GM10847 (cell line): Measurements from ENCODE around the gene SYT8.

ENCODE experiments used
- POLR2A ChIP-seq: IDR thresholded peaks from 2 replicates; pipeline ENCODE4 v1.6.1; 2011; ENCODE audit not compliant: insufficient read length; ENCODE audit errors: extremely low read depth

The SYT8 gene

GRCh38 chr11:1837171-1838076 lies 2.6 kb downstream of the SYT8 start:
- TF ChIP-seq POLR2A, result no peak

- no peak for TF ChIP-seq POLR2A
Measured at GRCh38 chr11:1838077-1838425, 3.3 kb downstream of the SYT8 start.

GRCh38 chr11:1838426-1839144 lies 3.8 kb downstream of the SYT8 start, which contains the start of gene TNNI2:
Gene TNNI2 (plus strand): TSS chr11:1838981. CDS start chr11:1839697, 716 bp downstream.
- no peak for TF ChIP-seq POLR2A

- no peak for TF ChIP-seq POLR2A
Measured at GRCh38 chr11:1839204-1839923, 4.6 kb downstream of the SYT8 start.

GRCh38 chr11:1839924-1840779 lies 5.4 kb downstream of the SYT8 start:
- TF ChIP-seq POLR2A, result no peak

GRCh38 chr11:1840780-1841480 lies 6.1 kb downstream of the SYT8 start:
- no peak for TF ChIP-seq POLR2A

- TF ChIP-seq POLR2A, result no peak
Measured at GRCh38 chr11:1841511-1842148, 6.8 kb downstream of the SYT8 start.

- TF ChIP-seq POLR2A, result no peak
Measured at GRCh38 chr11:1842149-1843097, 7.6 kb downstream of the SYT8 start.

- TF ChIP-seq POLR2A, result no peak
Measured at GRCh38 chr11:1843098-1843473, 8.3 kb downstream of the SYT8 start.

GRCh38 chr11:1843796-1844195 lies 9.0 kb downstream of the SYT8 start:
- TF ChIP-seq POLR2A, result no peak

- TF ChIP-seq POLR2A, result no peak
Measured at GRCh38 chr11:1844221-1845094, 9.7 kb downstream of the SYT8 start.

- no peak for TF ChIP-seq POLR2A
Measured at GRCh38 chr11:1845095-1845429, 10.3 kb downstream of the SYT8 start.
